B cell (primary cell): ENCODE measurements around the gene CHD2. TPM values are rescaled to one million over a fixed set of nuclear protein-coding genes. Genes with fewer than 3 reads are reported as not detected.
A peak's percentile ranks its signal among the peaks of the same experiment; 100 is the strongest.

Source experiments
- ATAC-seq: fragments of 200-7000 bp; cut with Tn5 transposase; one replicate; pipeline ENCODE4 v1.10.0; 2021; ENCODE audit warnings: low read depth, mild to moderate bottlenecking, moderate number of reproducible peaks, moderate library complexity
- CTCF ChIA-PET: fragments of 350-600 bp; sonication (Branson Sonifier 250); formaldehyde crosslinking; loops from one replicate; lab custom pipeline; 2021; ENCODE audit warnings: antibody characterized with exemption, inconsistent platforms; lab: Charles Lee
- POLR2A ChIA-PET: fragments of 350-600 bp; sonication (Branson Sonifier 250); formaldehyde crosslinking; loops from one replicate; lab custom pipeline; 2021; ENCODE audit warnings: antibody characterized with exemption; lab: Charles Lee
- DNase-seq: peaks from one replicate; pipeline ENCODE4 v3.0.0; 2013
- H2AFZ ChIP-seq: 2 replicates; pipeline ENCODE4 v1.6.1; 2012; ENCODE audit warnings: mild to moderate bottlenecking, low read depth, low read length; ENCODE audit not compliant: insufficient read depth, poor library complexity, severe bottlenecking
- H3K27ac ChIP-seq, 2 donors: 1 replicate in 1 of 2; 2 replicates in 1 of 2; pipeline ENCODE4 v1.5.1; 2012 to 2013; ENCODE audit warnings: low read length in 2 of 2, mild to moderate bottlenecking in 2 of 2, moderate library complexity in 1 of 2
- H3K27me3 ChIP-seq, 4 experiments: fragments of 200-600 bp in 1 of 4; sonication (generic) in 1 of 4; replicated peaks in 1 of 4; 1 replicate in 2 of 4; 2 replicates in 2 of 4; pipeline versions ENCODE4 v1.6.1 to v1.7.0; 2013 to 2016; ENCODE audit warnings: low read length in 3 of 4, mild to moderate bottlenecking in 2 of 4, mixed read lengths in 1 of 4, moderate library complexity in 1 of 4; ENCODE audit not compliant: insufficient read depth in 4 of 4, control insufficient read depth in 3 of 4; ENCODE audit errors: control extremely low read depth in 1 of 4
- H3K36me3 ChIP-seq, 2 experiments: replicated peaks in 1 of 2; 1 replicate in 1 of 2; 2 replicates in 1 of 2; pipeline versions ENCODE4 v1.6.1 to v1.7.1; 2013; ENCODE audit warnings: low read length in 1 of 2; ENCODE audit not compliant: insufficient read depth in 2 of 2, control insufficient read depth in 1 of 2; ENCODE audit errors: control extremely low read depth in 1 of 2, extremely low read depth in 1 of 2
- H3K4me1 ChIP-seq, 2 donors: fragments of 200-600 bp in 1 of 2; sonication (generic) in 1 of 2; 1 replicate in 1 of 2; 2 replicates in 1 of 2; pipeline versions ENCODE4 v1.5.1 to v1.6.1; 2013 to 2017; ENCODE audit warnings: low read length in 2 of 2; ENCODE audit not compliant: control insufficient read depth in 2 of 2, insufficient read depth in 2 of 2
- H3K4me2 ChIP-seq: replicated peaks from 2 replicates; pipeline ENCODE3; 2012; ENCODE audit warnings: mild to moderate bottlenecking, low read depth, low read length; ENCODE audit not compliant: poor library complexity, severe bottlenecking
- H3K4me3 ChIP-seq, 5 experiments: fragments of 200-600 bp in 1 of 5; sonication (generic) in 1 of 5; 1 replicate in 3 of 5; 2 replicates in 2 of 5; pipeline versions ENCODE4 v1.5.1 to v1.7.0; 2011 to 2016; ENCODE audit warnings: low read length in 4 of 5, mild to moderate bottlenecking in 4 of 5, low read depth in 2 of 5, control low read depth in 1 of 5, moderate library complexity in 1 of 5; ENCODE audit not compliant: insufficient read depth in 1 of 5; ENCODE audit errors: control extremely low read depth in 1 of 5, extremely low read depth in 1 of 5
- H3K79me2 ChIP-seq: fragments of 200-600 bp; sonication (generic); one replicate; pipeline ENCODE4 v1.6.0; 2016; ENCODE audit warnings: low read length; ENCODE audit not compliant: control insufficient read depth, insufficient read depth
- H3K9ac ChIP-seq: fragments of 200-600 bp; sonication (generic); 2 replicates; pipeline ENCODE4 v1.6.1; 2017; ENCODE audit warnings: mild to moderate bottlenecking, low read length, moderate library complexity
- H3K9me3 ChIP-seq, 3 donors: one replicate each; pipeline versions ENCODE4 v1.6.1 to v1.7.1; 2013; ENCODE audit warnings: low read length in 2 of 3; ENCODE audit not compliant: control insufficient read depth in 2 of 3, insufficient read depth in 1 of 3; ENCODE audit errors: control extremely low read depth in 1 of 3
- H4K20me1 ChIP-seq: 2 replicates; pipeline ENCODE4 v1.6.0; 2012; ENCODE audit warnings: mild to moderate bottlenecking, low read length; ENCODE audit not compliant: insufficient read depth, control insufficient read depth, poor library complexity, severe bottlenecking
- H3K27ac Mint-ChIP-seq: one replicate; pipeline ENCODE4 v1.8.0; 2021; ENCODE audit warnings: mixed read lengths
- H3K27me3 Mint-ChIP-seq: one replicate; pipeline ENCODE4 v1.8.0; 2021; ENCODE audit warnings: mixed read lengths
- H3K4me1 Mint-ChIP-seq: one replicate; pipeline ENCODE4 v1.8.0; 2021; ENCODE audit warnings: mixed read lengths
- H3K4me3 Mint-ChIP-seq: one replicate; pipeline ENCODE4 v1.8.0; 2021; ENCODE audit warnings: mixed read lengths
- H3K9me3 Mint-ChIP-seq: one replicate; pipeline ENCODE4 v1.8.0; 2022; ENCODE audit warnings: mixed read lengths; ENCODE audit not compliant: insufficient read depth
- CTCF ChIP-seq: fragments of 200-600 bp; IDR thresholded peaks from one replicate; pipeline ENCODE4 v1.8.0; 2022; ENCODE audit warnings: antibody characterized with exemption, mild to moderate bottlenecking
- EZH2 ChIP-seq: IDR thresholded peaks from 2 replicates; pipeline ENCODE4 v1.6.1; 2012; ENCODE audit warnings: borderline replicate concordance, low read depth, mild to moderate bottlenecking, moderate library complexity, low read length; ENCODE audit not compliant: insufficient read depth, poor library complexity, severe bottlenecking
- WGBS: methylation state at CpG from one replicate; pipeline ENCODE4 v1.1.5; 2013; ENCODE audit warnings: missing lambda C conversion rate; ENCODE audit not compliant: insufficient coverage; 5-methylcytosine and 5-hydroxymethylcytosine counted together
- intact Hi-C: fragments of 100-400 bp; cut with micrococcal nuclease; formaldehyde crosslinking; loops from one replicate; pipeline ENCODE4 v1.10.0; 2022
- polyA plus RNA-seq: library from polyadenylated mRNA; depleted of rRNA; stranded (reverse); fragments of >200 nt; gene quantifications from 2 replicates; pipeline ENCODE4 v1.2.3, GENCODE V29; 2012
- total RNA-seq, 2 donors: library from RNA; stranded (reverse); fragments of 120-200 nt in 1 of 2; gene quantifications; 1 replicate in 1 of 2; 2 replicates in 1 of 2; pipeline versions ENCODE4 v1.2.3 to v1.2.4, GENCODE V29; 2013 to 2022

The CHD2 gene
- total and polyA plus RNA-seq, 2 donors (not counting 1 experiment from before 2014, with no cell fraction given): 86.9 to 353 TPM

GRCh38 chr15:92915766-92916435, 15.8 kb downstream of the CHD2 start:
- Histone ChIP-seq H4K20me1 (no peaks in the 10 kb centered on the region), H3K9ac (no peak overlapping the region), H3K27me3 (no peaks in the 10 kb centered on the region), H2AFZ (no peak overlapping the region), H3K27ac (peak overlapping the region; percentile 93 to 94), H3K4me3 (peak overlapping the region in 1 of 5 experiments; percentile 16), H3K4me2 (peak overlapping the region; percentile 85), H3K4me1 (peaks cover 70 to 74% of the 10 kb centered on the region in 2 donors), H3K36me3 (peaks cover 3 to 35% of the 10 kb centered on the region in 2 experiments), H3K9me3 (peaks cover 0 to 2% (median 0%) of the 10 kb centered on the region in 3 donors), H3K79me2 (peaks cover 100% of the 10 kb centered on the region)
- Mint-ChIP-seq H3K27ac (peak overlapping the region; percentile 73), H3K4me3 (peak overlapping the region; percentile 49), H3K27me3 (no peaks in the 10 kb centered on the region), H3K4me1 (peaks cover 77% of the 10 kb centered on the region), H3K9me3 (no peaks in the 10 kb centered on the region)
- 75% methylated on average over 1 of the region's 4 CpGs for WGBS
- intact Hi-C loops: loop anchor here (2.0 kb wide), 1 partner anchor 15 kb away; the partner anchor contains the start of gene CHD2
- ATAC-seq: no peak
- CTCF ChIA-PET: interaction anchor here (0.6 to 10.1 kb wide), 13 partner anchors 10 to 120 kb away, joined by 3 to 188 read pairs (median 5); partner anchors contain the start of gene CHD2
- TF ChIP-seq CTCF (no peak), EZH2 (no peak)
- DNase-seq: no peak
- POLR2A ChIA-PET: interaction anchor here (0.9 to 5.4 kb wide), 8 partner anchors 9 to 112 kb away, joined by 3 to 44 read pairs (median 12); partner anchors contain the start of gene CHD2
